DOHH2 (cell line): ENCODE data around the gene CHRNA5.

Experiments
- H3F3A ChIP-seq: fragments of 200-600 bp; sonication (generic), shearing (Covaris generic); 2 replicates; pipeline ENCODE4 v1.6.0; 2016; ENCODE audit warnings: antibody characterized with exemption, mild to moderate bottlenecking; ENCODE audit not compliant: control insufficient read depth, insufficient read depth
- H3K27ac ChIP-seq: fragments of 200-600 bp; sonication (generic); 2 replicates; pipeline ENCODE4 v1.5.1; 2014; ENCODE audit warnings: low read depth, mild to moderate bottlenecking, low read length, moderate library complexity
- H3K27me3 ChIP-seq: fragments of 200-600 bp; sonication (generic); 2 replicates; pipeline ENCODE4 v1.6.1; 2014; ENCODE audit warnings: mild to moderate bottlenecking, low read length, mixed read lengths; ENCODE audit not compliant: control insufficient read depth
- H3K36me3 ChIP-seq: fragments of 200-600 bp; sonication (generic); 2 replicates; pipeline ENCODE4 v1.6.1; 2014; ENCODE audit warnings: mild to moderate bottlenecking, low read length, moderate library complexity, mixed read lengths; ENCODE audit not compliant: control insufficient read depth
- H3K4me1 ChIP-seq: fragments of 200-600 bp; sonication (generic); 2 replicates; pipeline ENCODE4 v1.6.1; 2014; ENCODE audit warnings: mild to moderate bottlenecking, low read length, mixed read lengths; ENCODE audit not compliant: control insufficient read depth
- H3K4me2 ChIP-seq: fragments of 200-600 bp; sonication (generic); 2 replicates; pipeline ENCODE4 v1.6.0; 2014; ENCODE audit warnings: mild to moderate bottlenecking, low read length, moderate library complexity
- H3K4me3 ChIP-seq: fragments of 200-600 bp; sonication (generic); 2 replicates; pipeline ENCODE4 v1.5.1; 2014; ENCODE audit warnings: mild to moderate bottlenecking, low read length, mixed read lengths
- H3K79me2 ChIP-seq: fragments of 200-600 bp; sonication (generic); 2 replicates; pipeline ENCODE4 v1.6.1; 2014; ENCODE audit warnings: mild to moderate bottlenecking, low read length, mixed read lengths; ENCODE audit not compliant: control insufficient read depth
- H3K9me2 ChIP-seq: fragments of 200-600 bp; sonication (generic); replicated peaks from 2 replicates; pipeline ENCODE4 v1.6.1; 2014; ENCODE audit warnings: mild to moderate bottlenecking, low read length, mixed read lengths; ENCODE audit not compliant: control insufficient read depth
- H3K9me3 ChIP-seq: fragments of 200-600 bp; sonication (generic); 2 replicates; pipeline ENCODE4 v1.6.1; 2014; ENCODE audit warnings: antibody characterized with exemption, low read length, mixed read lengths; ENCODE audit not compliant: control insufficient read depth, insufficient read depth
- H4K20me1 ChIP-seq: fragments of 200-600 bp; sonication (generic); 2 replicates; pipeline ENCODE4 v1.6.0; 2014; ENCODE audit warnings: low read depth, mild to moderate bottlenecking, antibody characterized with exemption, low read length, moderate library complexity; ENCODE audit not compliant: control insufficient read depth, insufficient read depth
- CTCF ChIP-seq: fragments of 200-600 bp; sonication (generic); IDR thresholded peaks from one replicate; pipeline ENCODE4 v1.5.1; 2014; ENCODE audit warnings: antibody characterized with exemption, mild to moderate bottlenecking, low read depth, low read length; ENCODE audit not compliant: poor library complexity, severe bottlenecking
- EZH2phosphoT487 ChIP-seq: fragments of 200-600 bp; sonication (generic); IDR thresholded peaks from 2 replicates; pipeline ENCODE4 v1.6.1; 2017; ENCODE audit warnings: borderline replicate concordance, mild to moderate bottlenecking, antibody characterized with exemption, low read length, moderate library complexity, mixed read lengths

The CHRNA5 gene

DNA sequence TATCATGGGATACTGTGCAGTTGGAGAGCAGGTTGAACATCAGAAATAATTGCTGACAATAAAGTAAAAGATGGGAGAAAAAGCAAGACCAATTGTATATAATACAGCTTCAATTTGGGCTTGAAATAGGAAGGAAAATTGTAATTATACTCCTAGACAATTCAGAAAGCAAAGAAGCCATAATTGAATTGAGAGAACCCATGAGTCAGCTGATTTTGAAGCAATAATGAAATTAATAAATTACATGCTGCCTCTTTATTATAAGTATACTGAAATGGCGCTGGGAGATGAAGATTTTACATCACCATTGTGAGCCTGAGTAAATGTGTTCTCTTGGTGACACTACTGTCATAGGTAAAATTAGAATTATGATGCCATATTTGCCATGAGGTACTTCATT is 32.3 kb downstream of the CHRNA5 start:
- no peaks in the 10 kb centered on the region for H3K9me3 ChIP-seq
- H3K79me2 ChIP-seq: no peaks in the 10 kb centered on the region
- H3F3A ChIP-seq: no peaks in the 10 kb centered on the region
- H3K4me1 ChIP-seq: no peaks in the 10 kb centered on the region
- TF ChIP-seq CTCF (no peak), EZH2phosphoT487 (no peak)
- H3K27ac ChIP-seq: no peak overlapping the region
- no peaks in the 10 kb centered on the region for H3K9me2 ChIP-seq
- H4K20me1 ChIP-seq: no peaks in the 10 kb centered on the region
- no peak overlapping the region for H3K4me3 ChIP-seq
- H3K27me3 ChIP-seq: no peaks in the 10 kb centered on the region
- H3K4me2 ChIP-seq: no peak overlapping the region
- H3K36me3 ChIP-seq: no peaks in the 10 kb centered on the region

- H4K20me1 ChIP-seq: no peaks in the 10 kb centered on the region
- H3K9me3 ChIP-seq: no peaks in the 10 kb centered on the region
- H3F3A ChIP-seq: no peaks in the 10 kb centered on the region
- H3K27me3 ChIP-seq: no peaks in the 10 kb centered on the region
- no peak for TF ChIP-seq CTCF
- TF ChIP-seq EZH2phosphoT487: no peak
- H3K4me3 ChIP-seq: no peak overlapping the region
- H3K4me2 ChIP-seq: no peak overlapping the region
- no peaks in the 10 kb centered on the region for H3K79me2 ChIP-seq
- no peaks in the 10 kb centered on the region for H3K9me2 ChIP-seq
- H3K27ac ChIP-seq: no peak overlapping the region
- no peaks in the 10 kb centered on the region for H3K4me1 ChIP-seq
- no peaks in the 10 kb centered on the region for H3K36me3 ChIP-seq
These were observed 33.0 kb downstream of the CHRNA5 start for GRCh38 chr15:78598348-78598747.

GRCh38 chr15:78599189-78599588 is 33.9 kb downstream of the CHRNA5 start:
- H3K27ac ChIP-seq: no peak overlapping the region
- H3K4me1 ChIP-seq: no peaks in the 10 kb centered on the region
- no peaks in the 10 kb centered on the region for H3K79me2 ChIP-seq
- no peaks in the 10 kb centered on the region for H4K20me1 ChIP-seq
- TF ChIP-seq EZH2phosphoT487 (no peak), CTCF (no peak)
- H3K27me3 ChIP-seq: no peaks in the 10 kb centered on the region
- no peak overlapping the region for H3K4me2 ChIP-seq
- no peak overlapping the region for H3K4me3 ChIP-seq
- no peaks in the 10 kb centered on the region for H3F3A ChIP-seq
- H3K9me3 ChIP-seq: no peaks in the 10 kb centered on the region
- no peaks in the 10 kb centered on the region for H3K9me2 ChIP-seq
- H3K36me3 ChIP-seq: no peaks in the 10 kb centered on the region

DNA sequence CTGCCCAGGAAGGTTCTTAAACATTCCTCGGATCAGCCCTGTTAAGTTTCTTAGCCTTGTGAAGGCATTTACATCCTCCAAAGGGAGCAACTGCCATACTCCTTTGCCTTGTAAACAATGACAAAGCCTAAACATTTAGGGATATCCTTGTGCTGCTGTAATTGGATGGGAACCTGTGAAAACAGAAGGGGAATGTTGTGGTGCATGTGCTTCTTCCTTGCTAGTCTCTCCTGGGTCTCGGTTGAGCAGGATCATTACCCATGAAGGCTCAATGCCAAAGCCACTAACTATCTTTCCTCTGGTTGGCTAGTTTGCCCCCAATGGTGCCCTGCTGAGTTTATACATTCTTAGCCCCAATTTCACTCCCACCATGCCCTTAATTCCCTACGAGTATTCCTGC is 38.1 kb downstream of the CHRNA5 start:
- no peak overlapping the region for H3K4me3 ChIP-seq
- no peaks in the 10 kb centered on the region for H3K4me1 ChIP-seq
- H4K20me1 ChIP-seq: no peaks in the 10 kb centered on the region
- H3K4me2 ChIP-seq: no peak overlapping the region
- TF ChIP-seq EZH2phosphoT487 (no peak), CTCF (no peak)
- H3K9me2 ChIP-seq: no peaks in the 10 kb centered on the region
- no peaks in the 10 kb centered on the region for H3K27me3 ChIP-seq
- no peaks in the 10 kb centered on the region for H3K79me2 ChIP-seq
- no peak overlapping the region for H3K27ac ChIP-seq
- no peaks in the 10 kb centered on the region for H3K36me3 ChIP-seq
- no peaks in the 10 kb centered on the region for H3K9me3 ChIP-seq
- H3F3A ChIP-seq: no peaks in the 10 kb centered on the region
